Suprapubic skin (tissue), 3 donors: Measurements from ENCODE around the gene APLNR.

Experiments
- CTCF ChIP-seq, 2 donors: fragments of 200-600 bp in 1 of 2; fragments of 450-650 bp in 1 of 2; sonication (generic) in 1 of 2; IDR thresholded peaks; one replicate each; pipeline ENCODE4 v1.5.1; 2016 to 2019; ENCODE audit warnings: antibody characterized with exemption in 2 of 2, mild to moderate bottlenecking in 1 of 2, moderate library complexity in 1 of 2
- EP300 ChIP-seq: sonication (generic); formaldehyde crosslinking; IDR thresholded peaks from one replicate; pipeline ENCODE4 v1.6.1; 2017; ENCODE audit warnings: antibody characterized with exemption

- TF ChIP-seq CTCF (IDR thresholded peaks at IDR 0.05) (no peak), EP300 (no peak)
Observed at GRCh38 chr11:57199330-57199729, 37.7 kb downstream of the APLNR start.
